ENCODE data around the gene PLEKHB1.

The PLEKHB1 gene

GRCh38 chr11:73636249-73636648, 10.1 kb upstream of the PLEKHB1 start:
- H3K4me3 ChIP-seq (ENCODE audit: low read length), result no peak overlapping the region
- no peak for TF ChIP-seq ZNF274 (IDR thresholded peaks at IDR 0.05; ENCODE audit: low read depth, low read length)

DNA sequence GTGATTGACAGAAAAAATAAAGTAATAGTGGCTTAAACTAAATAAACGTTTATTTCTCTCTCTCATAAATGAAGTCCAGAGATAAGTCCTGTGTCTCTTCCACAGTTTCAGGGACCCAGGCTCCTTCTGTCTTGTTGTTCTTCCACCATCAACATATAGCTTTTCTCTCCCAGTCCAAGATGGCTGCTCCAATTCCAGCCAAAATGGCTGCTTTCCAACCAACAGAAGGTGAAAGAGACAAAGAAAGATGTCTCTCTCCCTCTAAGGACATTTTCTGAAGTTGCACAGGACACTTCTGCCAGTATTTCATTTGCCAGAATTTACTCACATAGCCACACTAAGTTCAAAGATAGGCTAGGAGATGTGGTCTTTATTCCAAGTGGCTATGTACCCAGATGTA, 9.4 kb upstream of the PLEKHB1 start:
- H3K4me3 ChIP-seq (ENCODE audit: low read length), result no peak overlapping the region
- TF ChIP-seq ZNF274 (IDR thresholded peaks at IDR 0.05; ENCODE audit: low read depth, low read length), result no peak

GRCh38 chr11:73640592-73640991, 5.8 kb upstream of the PLEKHB1 start:
- TF ChIP-seq ZNF274 (IDR thresholded peaks at IDR 0.05; ENCODE audit: low read depth, low read length), result no peak
- H3K4me3 ChIP-seq (ENCODE audit: low read length), result no peak overlapping the region

- no peak for TF ChIP-seq ZNF274 (IDR thresholded peaks at IDR 0.05; ENCODE audit: low read depth, low read length)
- no peak overlapping the region for H3K4me3 ChIP-seq (ENCODE audit: low read length)
Observed at GRCh38 chr11:73641668-73642067, 4.7 kb upstream of the PLEKHB1 start.

DNA sequence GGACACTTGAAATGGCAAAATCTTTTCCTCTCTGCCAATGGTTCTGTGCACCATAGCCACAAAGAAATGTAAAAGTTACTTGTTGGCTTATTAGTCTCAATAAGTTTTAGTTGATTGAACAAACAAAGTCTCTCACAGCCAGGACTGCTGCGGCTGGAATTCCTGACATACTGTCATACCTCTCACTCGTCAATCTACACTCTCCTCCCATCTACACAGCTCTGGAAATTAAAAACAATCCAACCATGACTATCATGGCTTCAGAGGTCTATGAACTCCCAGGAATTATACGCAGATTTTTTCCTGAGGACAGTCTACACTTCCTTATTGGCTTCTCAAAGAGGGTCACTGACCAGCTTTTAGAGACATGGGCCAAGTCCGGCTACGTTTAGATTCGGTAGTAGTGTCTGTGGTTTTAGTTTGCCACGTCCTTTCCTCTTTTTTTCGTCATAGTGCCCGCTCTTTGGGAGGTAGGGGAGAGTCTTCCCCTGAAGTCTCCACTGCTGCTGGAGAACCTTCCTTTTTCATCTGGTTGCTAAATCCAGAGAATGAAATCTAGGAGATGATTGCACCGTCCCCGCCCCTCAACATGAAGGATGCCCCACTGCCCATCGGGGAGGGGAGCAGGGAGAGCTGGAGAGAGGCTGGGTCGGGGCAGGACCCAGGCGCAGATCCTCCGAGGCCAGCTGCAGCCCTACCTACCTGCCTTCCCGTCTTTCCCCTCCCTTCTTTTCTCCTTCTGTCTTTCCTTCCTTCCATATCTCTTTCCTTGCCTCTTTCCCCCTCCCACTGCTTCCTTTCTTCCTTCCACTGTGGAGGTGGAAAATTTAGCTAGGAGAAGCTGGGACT, 1.0 kb upstream of the PLEKHB1 start:
- H3K4me3 ChIP-seq (ENCODE audit: low read length), result no peak overlapping the region
- TF ChIP-seq ZNF274 (IDR thresholded peaks at IDR 0.05; ENCODE audit: low read depth, low read length), result no peak

DNA sequence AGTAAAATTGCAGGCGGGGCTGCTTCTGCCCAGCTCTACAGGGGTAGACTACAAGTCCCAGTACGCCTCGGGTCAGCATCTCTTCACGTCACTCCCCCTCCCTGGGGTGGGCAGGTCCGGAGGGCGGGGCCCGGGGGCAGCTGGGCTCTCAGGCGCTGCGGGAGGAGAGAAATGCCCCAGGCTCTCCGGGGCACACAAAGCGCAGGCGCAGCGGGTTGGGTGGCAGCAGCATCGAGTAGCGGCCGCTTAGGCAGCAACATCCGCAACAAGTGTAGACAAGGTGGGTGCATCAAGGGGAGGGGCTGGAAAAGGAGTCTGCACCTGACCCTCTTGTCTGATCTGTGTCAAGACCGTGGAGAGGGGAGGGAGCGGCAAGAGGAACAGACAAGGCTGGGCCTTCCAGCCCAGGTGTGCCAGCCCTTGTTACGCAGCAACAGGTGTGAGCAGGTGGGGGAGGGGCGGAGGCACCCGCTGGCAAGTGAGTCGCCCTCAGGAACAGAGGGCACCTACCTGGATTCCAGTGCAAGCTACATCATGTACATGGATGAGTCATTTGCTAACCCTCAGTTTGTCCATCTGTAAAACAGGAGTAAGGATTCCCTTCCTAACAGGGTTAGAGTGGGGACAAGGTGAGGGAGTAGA, 1.2 kb downstream of the PLEKHB1 start:
- no peak overlapping the region for H3K4me3 ChIP-seq (ENCODE audit: low read length)
- no peak for TF ChIP-seq ZNF274 (IDR thresholded peaks at IDR 0.05; ENCODE audit: low read depth, low read length)

GRCh38 chr11:73648121-73648520, 1.7 kb downstream of the PLEKHB1 start:
- no peak for TF ChIP-seq ZNF274 (IDR thresholded peaks at IDR 0.05; ENCODE audit: low read depth, low read length)
- no peak overlapping the region for H3K4me3 ChIP-seq (ENCODE audit: low read length)

DNA sequence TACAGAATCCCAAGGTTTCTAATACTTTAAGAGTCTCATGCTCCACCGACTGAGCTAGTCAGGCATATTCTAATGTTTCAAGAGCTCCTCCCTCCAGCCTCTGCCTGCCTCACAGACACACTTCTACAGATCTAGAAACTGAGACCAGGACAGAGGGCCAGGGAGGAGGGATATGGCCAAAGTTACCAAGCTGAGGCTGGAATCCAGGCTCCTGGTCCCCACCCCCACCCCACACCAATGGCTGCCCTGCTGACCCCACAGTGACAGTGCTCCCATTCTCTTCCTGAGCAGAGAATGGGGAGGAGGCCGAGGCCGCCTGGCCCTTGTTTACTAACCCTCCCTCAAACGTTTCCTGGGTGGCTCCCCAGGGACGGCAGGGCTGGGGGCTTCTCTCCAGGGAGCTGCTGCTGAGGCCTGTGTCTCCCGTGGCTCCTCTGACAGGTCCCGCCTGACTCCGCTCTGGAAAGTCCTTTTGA, 2.2 kb downstream of the PLEKHB1 start:
- no peak for TF ChIP-seq ZNF274 (IDR thresholded peaks at IDR 0.05; ENCODE audit: low read depth, low read length)
- no peak overlapping the region for H3K4me3 ChIP-seq (ENCODE audit: low read length)

GRCh38 chr11:73649206-73649605, 2.8 kb downstream of the PLEKHB1 start:
- H3K4me3 ChIP-seq (ENCODE audit: low read length), result no peak overlapping the region
- no peak for TF ChIP-seq ZNF274 (IDR thresholded peaks at IDR 0.05; ENCODE audit: low read depth, low read length)

- no peak overlapping the region for H3K4me3 ChIP-seq (ENCODE audit: low read length)
- TF ChIP-seq ZNF274 (IDR thresholded peaks at IDR 0.05; ENCODE audit: low read depth, low read length), result no peak
Observed at GRCh38 chr11:73650400-73650799, 4.0 kb downstream of the PLEKHB1 start.

DNA sequence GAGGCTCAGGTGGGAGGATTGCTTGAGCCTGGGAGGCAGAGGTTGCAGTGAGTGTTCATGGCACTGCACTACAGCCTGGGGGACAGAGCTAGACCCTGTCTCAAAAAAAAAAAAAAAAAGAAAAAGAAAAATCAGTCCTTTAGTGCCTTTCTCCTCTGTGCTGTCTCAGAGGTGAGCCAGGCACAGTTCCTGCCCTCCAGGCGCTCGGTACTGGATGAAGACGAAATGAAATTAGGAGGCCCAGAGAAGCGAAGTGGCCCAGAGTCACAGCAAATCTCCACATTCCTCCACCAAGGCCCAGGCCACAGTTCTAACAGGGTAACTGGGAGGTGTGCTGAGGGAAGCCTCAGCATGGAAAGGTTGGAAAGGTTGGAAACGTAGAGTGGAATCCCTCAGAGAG, 4.9 kb downstream of the PLEKHB1 start:
- no peak for TF ChIP-seq ZNF274 (IDR thresholded peaks at IDR 0.05; ENCODE audit: low read depth, low read length)
- H3K4me3 ChIP-seq (ENCODE audit: low read length), result no peak overlapping the region

DNA sequence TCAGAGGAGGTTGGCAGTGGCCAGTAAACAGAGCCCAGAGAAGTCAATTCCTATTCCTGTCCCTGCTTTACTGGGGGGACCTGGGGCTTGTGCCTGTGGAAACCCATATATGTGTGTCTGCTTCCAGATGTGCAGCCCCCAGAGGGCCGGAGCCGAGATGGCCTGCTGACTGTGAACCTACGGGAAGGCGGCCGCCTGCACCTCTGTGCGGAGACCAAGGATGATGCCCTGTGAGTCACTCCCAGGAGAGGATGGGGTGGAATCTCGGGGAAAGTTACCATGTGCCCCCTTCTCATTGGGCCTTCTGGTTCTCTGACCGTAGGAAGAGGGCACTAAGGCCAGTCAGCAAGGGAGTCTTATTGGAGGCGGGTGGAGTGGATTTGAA, 5.3 kb downstream of the PLEKHB1 start:
- H3K4me3 ChIP-seq (ENCODE audit: low read length), result no peak overlapping the region
- TF ChIP-seq ZNF274 (IDR thresholded peaks at IDR 0.05; ENCODE audit: low read depth, low read length), result no peak

DNA sequence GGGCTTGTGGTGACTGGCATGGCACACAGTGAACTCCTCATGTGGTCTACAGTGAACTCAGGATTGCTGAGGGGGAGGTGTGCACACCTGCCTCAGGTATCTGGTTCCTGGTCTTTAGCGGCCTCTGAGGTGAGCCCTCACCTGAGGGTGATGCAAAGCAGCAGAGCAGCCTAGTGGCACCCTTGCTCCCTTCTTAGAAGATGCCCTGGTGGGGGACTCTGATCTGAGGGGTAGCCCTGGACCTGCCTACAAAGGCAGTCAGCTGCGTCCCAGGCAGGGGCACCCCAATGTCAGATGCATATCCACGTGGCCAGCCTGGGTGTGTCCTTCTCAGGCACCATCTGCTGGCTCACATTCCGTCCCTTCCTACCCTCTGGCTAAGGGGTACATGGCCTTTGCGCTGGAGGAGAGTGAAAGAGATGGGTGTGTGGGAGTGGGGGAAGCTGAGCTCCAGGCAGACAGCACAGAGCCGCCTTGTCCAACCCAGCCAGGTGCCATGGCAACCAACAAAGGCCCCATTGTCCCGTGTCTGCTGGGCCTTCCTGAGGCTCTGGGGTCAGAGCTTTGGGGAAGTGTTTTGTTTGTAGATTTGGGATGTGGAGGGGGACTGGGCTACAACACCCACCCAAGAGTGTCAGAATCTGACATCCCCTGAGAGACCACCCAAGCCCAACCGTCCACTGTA, 5.8 kb downstream of the PLEKHB1 start:
- no peak overlapping the region for H3K4me3 ChIP-seq (ENCODE audit: low read length)
- no peak for TF ChIP-seq ZNF274 (IDR thresholded peaks at IDR 0.05; ENCODE audit: low read depth, low read length)

GRCh38 chr11:73652856-73653559, 6.6 kb downstream of the PLEKHB1 start:
- no peak overlapping the region for H3K4me3 ChIP-seq (ENCODE audit: low read length)
- no peak for TF ChIP-seq ZNF274 (IDR thresholded peaks at IDR 0.05; ENCODE audit: low read depth, low read length)

All from GM08714 (cell line).